GDM1 (cell line): ENCODE data around the gene HABP2.

Experiments used
- DNase-seq: peaks from one replicate; lab custom pipeline; 2025; lab: John Stamatoyannopoulos, UW

HABP2 gene

GRCh38 chr10:113631684-113632367 is 79.0 kb downstream of the HABP2 start:
- no peak for DNase-seq
